Keratinocyte (primary cell): Measurements from ENCODE around the gene ISM1. TPM values are rescaled to one million over a fixed set of nuclear protein-coding genes. Genes with fewer than 3 reads are reported as not detected.
A peak's percentile ranks its signal among the peaks of the same experiment; 100 is the strongest.

Experiments
- DNase-seq: peaks from one replicate; pipeline ENCODE4 v3.0.0-alpha.2; 2011; ENCODE audit warnings: low read depth, missing footprints, low spot score
- FAIRE-seq: peaks from 2 replicates; lab custom pipeline; 2011; peaks lifted over from hg19 to GRCh38; lab: Jason Lieb, UNC
- H2AFZ ChIP-seq: 2 replicates; pipeline ENCODE4 v1.6.0; 2012; ENCODE audit warnings: low read length, control low read depth, inconsistent platforms; ENCODE audit not compliant: control insufficient read depth
- H3K27ac ChIP-seq: 2 replicates; pipeline ENCODE4 v1.5.1; 2011; ENCODE audit warnings: low read length; ENCODE audit not compliant: control insufficient read depth, insufficient read depth
- H3K27me3 ChIP-seq: 3 replicates; pipeline ENCODE4 v1.6.0; 2011; ENCODE audit warnings: low read length; ENCODE audit not compliant: control insufficient read depth, insufficient read depth; ENCODE audit errors: extremely low read depth
- H3K36me3 ChIP-seq, 2 experiments: 2 replicates in 1 of 2; 3 replicates in 1 of 2; pipeline ENCODE4 v1.5.1; 2011; ENCODE audit warnings: low read length in 2 of 2, mild to moderate bottlenecking in 1 of 2; ENCODE audit not compliant: control insufficient read depth in 2 of 2, insufficient read depth in 2 of 2; ENCODE audit errors: extremely low read depth in 1 of 2
- H3K4me1 ChIP-seq: 3 replicates; pipeline ENCODE4 v1.5.1; 2011; ENCODE audit warnings: low read length; ENCODE audit not compliant: control insufficient read depth, insufficient read depth; ENCODE audit errors: extremely low read depth
- H3K4me2 ChIP-seq: 3 replicates; pipeline ENCODE4 v1.6.0; 2011; ENCODE audit warnings: low read depth, low read length; ENCODE audit not compliant: control insufficient read depth, insufficient read depth; ENCODE audit errors: extremely low read depth
- H3K4me3 ChIP-seq, 3 experiments: fragments of 200-600 bp in 1 of 3; sonication (generic) in 1 of 3; 2 replicates in 2 of 3; 3 replicates in 1 of 3; pipeline ENCODE4 v1.5.1; 2011 to 2016; ENCODE audit warnings: low read length in 3 of 3, mild to moderate bottlenecking in 3 of 3, control low read depth in 2 of 3, inconsistent platforms in 1 of 3, low read depth in 1 of 3, mixed read lengths in 1 of 3, mixed run types in 1 of 3, moderate library complexity in 1 of 3; ENCODE audit not compliant: control insufficient read depth in 2 of 3, insufficient read depth in 2 of 3; ENCODE audit errors: extremely low read depth in 1 of 3
- H3K79me2 ChIP-seq: 2 replicates; pipeline ENCODE4 v1.6.0; 2012; ENCODE audit warnings: low read length; ENCODE audit not compliant: control insufficient read depth, insufficient read depth
- H3K9ac ChIP-seq: 3 replicates; pipeline ENCODE4 v1.6.0; 2011; ENCODE audit warnings: low read length; ENCODE audit not compliant: control insufficient read depth, insufficient read depth; ENCODE audit errors: extremely low read depth
- H3K9me1 ChIP-seq: 3 replicates; pipeline ENCODE4 v1.6.0; 2011; ENCODE audit warnings: low read length; ENCODE audit not compliant: control insufficient read depth, insufficient read depth; ENCODE audit errors: extremely low read depth
- H3K9me3 ChIP-seq: 2 replicates; pipeline ENCODE4 v1.5.1; 2012; ENCODE audit warnings: low read depth, low read length; ENCODE audit not compliant: control insufficient read depth
- H4K20me1 ChIP-seq: 3 replicates; pipeline ENCODE4 v1.6.0; 2011; ENCODE audit warnings: low read length; ENCODE audit not compliant: control insufficient read depth, insufficient read depth; ENCODE audit errors: extremely low read depth
- EZH2 ChIP-seq: IDR thresholded peaks from one replicate; pipeline ENCODE4 v1.6.1; 2012; ENCODE audit warnings: inconsistent platforms, mild to moderate bottlenecking, low read length, moderate library complexity
- dilution Hi-C: fragments of 300-500 bp; cut with MboI; formaldehyde crosslinking; loops from one replicate; pipeline ENCODE4 v1.7.0; 2020; ENCODE audit warnings: low sequenced_read_pairs; ENCODE audit not compliant: extremely low pct_ligation_motif_present
- polyA plus RNA-seq, 5 experiments: library from polyadenylated mRNA; depleted of rRNA in 3 of 5; stranded (reverse) in 3 of 5; stranded (forward) in 1 of 5; unstranded in 1 of 5; fragments of >200 nt; gene quantifications; 1 replicate in 1 of 5; 2 replicates in 3 of 5; 3 replicates in 1 of 5; pipeline versions ENCODE4 v1.2.1 to v1.2.3, GENCODE V29; 2011 to 2012; ENCODE audit warnings: missing spikeins in 2 of 5, low read depth in 1 of 5, low replicate concordance in 1 of 5
- TF ChIP-seq, protein P1 (sequence below), 3 experiments: IDR thresholded peaks in 1 of 3; conservative IDR thresholded peaks in 1 of 3; optimal IDR thresholded peaks in 1 of 3; 2 replicates in 2 of 3; 3 replicates in 1 of 3; pipeline versions ENCODE3 to v1.5.1; 2011; ENCODE audit warnings: low read length in 3 of 3, mild to moderate bottlenecking in 3 of 3, moderate library complexity in 2 of 3, control low read depth in 1 of 3, inconsistent platforms in 1 of 3; ENCODE audit not compliant: insufficient read depth in 2 of 3; ENCODE audit errors: extremely low read depth in 1 of 3

Gene ISM1
- polyA plus RNA-seq, 1 donor (not counting 4 experiments of a cell fraction or from before 2014, with no cell fraction given): 3.3 TPM

GRCh38 chr20:13260650-13261279, 39.7 kb downstream of the ISM1 start:
- no peaks in the 10 kb centered on the region for H3K9me3 ChIP-seq
- no peak for TF ChIP-seq EZH2
- TF ChIP-seq, protein P1, sequence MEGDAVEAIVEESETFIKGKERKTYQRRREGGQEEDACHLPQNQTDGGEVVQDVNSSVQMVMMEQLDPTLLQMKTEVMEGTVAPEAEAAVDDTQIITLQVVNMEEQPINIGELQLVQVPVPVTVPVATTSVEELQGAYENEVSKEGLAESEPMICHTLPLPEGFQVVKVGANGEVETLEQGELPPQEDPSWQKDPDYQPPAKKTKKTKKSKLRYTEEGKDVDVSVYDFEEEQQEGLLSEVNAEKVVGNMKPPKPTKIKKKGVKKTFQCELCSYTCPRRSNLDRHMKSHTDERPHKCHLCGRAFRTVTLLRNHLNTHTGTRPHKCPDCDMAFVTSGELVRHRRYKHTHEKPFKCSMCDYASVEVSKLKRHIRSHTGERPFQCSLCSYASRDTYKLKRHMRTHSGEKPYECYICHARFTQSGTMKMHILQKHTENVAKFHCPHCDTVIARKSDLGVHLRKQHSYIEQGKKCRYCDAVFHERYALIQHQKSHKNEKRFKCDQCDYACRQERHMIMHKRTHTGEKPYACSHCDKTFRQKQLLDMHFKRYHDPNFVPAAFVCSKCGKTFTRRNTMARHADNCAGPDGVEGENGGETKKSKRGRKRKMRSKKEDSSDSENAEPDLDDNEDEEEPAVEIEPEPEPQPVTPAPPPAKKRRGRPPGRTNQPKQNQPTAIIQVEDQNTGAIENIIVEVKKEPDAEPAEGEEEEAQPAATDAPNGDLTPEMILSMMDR (optimal IDR thresholded peaks at IDR 0.05 in 1 of 3, IDR thresholded peaks at IDR 0.05 in 1 of 3, conservative IDR thresholded peaks at IDR 0.05 in 1 of 3; ENCODE audit: extremely low read depth in 1 of 3, insufficient read depth in 2 of 3, low read length in 3 of 3): no peak

GRCh38 chr20:13261460-13262301, 40.6 kb downstream of the ISM1 start:
- Histone ChIP-seq H3K4me3 (no peak overlapping the region), H2AFZ (no peak overlapping the region), H4K20me1 (no peaks in the 10 kb centered on the region), H3K9ac (no peak overlapping the region), H3K27me3 (no peaks in the 10 kb centered on the region), H3K9me1 (no peaks in the 10 kb centered on the region), H3K9me3 (no peaks in the 10 kb centered on the region), H3K4me2 (no peak overlapping the region), H3K27ac (no peak overlapping the region), H3K36me3 (no peaks in the 10 kb centered on the region), H3K4me1 (no peaks in the 10 kb centered on the region), H3K79me2 (no peaks in the 10 kb centered on the region)
- no peak for TF ChIP-seq EZH2
- TF ChIP-seq, protein P1 (optimal IDR thresholded peaks at IDR 0.05 in 1 of 3, IDR thresholded peaks at IDR 0.05 in 1 of 3, conservative IDR thresholded peaks at IDR 0.05 in 1 of 3; ENCODE audit: extremely low read depth in 1 of 3, insufficient read depth in 2 of 3, low read length in 3 of 3): peak; percentile 81 to 92 (median 90)
- FAIRE-seq: peak; percentile 13
- no peak for DNase-seq
- dilution Hi-C loops: no loop called here

More at GRCh38 chr20:13260650-13261279, 39.7 kb downstream of the ISM1 start:
- no peaks in the 10 kb centered on the region for H3K27me3 ChIP-seq
- H3K9me1 ChIP-seq: no peaks in the 10 kb centered on the region
- dilution Hi-C loops: no loop called here
- H3K9ac ChIP-seq: no peak overlapping the region
- FAIRE-seq (no peak), DNase-seq (no peak)
- no peaks in the 10 kb centered on the region for H3K36me3 ChIP-seq
- no peak overlapping the region for H3K4me3 ChIP-seq
- H4K20me1 ChIP-seq: no peaks in the 10 kb centered on the region
- no peak overlapping the region for H2AFZ ChIP-seq
- no peak overlapping the region for H3K4me2 ChIP-seq
- H3K27ac ChIP-seq: no peak overlapping the region
- H3K79me2 ChIP-seq: no peaks in the 10 kb centered on the region
- no peaks in the 10 kb centered on the region for H3K4me1 ChIP-seq
